Stimulated activated CD8-positive, alpha-beta memory T cell treated with anti-CD3 and anti-CD28 coated beads, Interleukin-12 subunit alpha, Interleukin-12 subunit beta, amount 100 ng/mL, for 1 hour (primary cell): Measurements from ENCODE around the gene MAP4K4.
"Not testable (repeated sequence)": the region's sequence is repeated elsewhere in the genome, so short reads cannot be mapped to it uniquely, and the experiment has no call there.

ENCODE experiments used
- DNase-seq: peaks from one replicate; pipeline ENCODE4 v3.0.0-alpha.2; 2020; ENCODE audit warnings: low read depth

MAP4K4 gene

GRCh38 chr2:101744832-101745231, 47.3 kb downstream of the MAP4K4 start:
- DNase-seq: no peak

- DNase-seq: no peak
Observed at GRCh38 chr2:101745711-101746694, 48.5 kb downstream of the MAP4K4 start.

GRCh38 chr2:101748000-101748399, 50.5 kb downstream of the MAP4K4 start:
- no peak for DNase-seq

GRCh38 chr2:101748462-101748861, 51.0 kb downstream of the MAP4K4 start:
- DNase-seq: not testable (repeated sequence)

- DNase-seq: no peak
Observed at GRCh38 chr2:101750688-101751087, 53.2 kb downstream of the MAP4K4 start.

- DNase-seq: no peak
Observed at GRCh38 chr2:101751276-101751815, 53.8 kb downstream of the MAP4K4 start.

- no peak for DNase-seq
Observed at GRCh38 chr2:101751875-101752619, 54.5 kb downstream of the MAP4K4 start.

GRCh38 chr2:101752716-101753616, 55.5 kb downstream of the MAP4K4 start:
- no peak for DNase-seq

GRCh38 chr2:101753720-101754490, 56.4 kb downstream of the MAP4K4 start:
- DNase-seq: no peak

- no peak for DNase-seq
Observed at GRCh38 chr2:101754618-101755017, 57.1 kb downstream of the MAP4K4 start.

- DNase-seq: no peak
Observed at GRCh38 chr2:101756266-101756665, 58.8 kb downstream of the MAP4K4 start.

GRCh38 chr2:101758001-101758400, 60.5 kb downstream of the MAP4K4 start:
- DNase-seq: no peak

- no peak for DNase-seq
Observed at GRCh38 chr2:101759162-101759561, 61.7 kb downstream of the MAP4K4 start.

- no peak for DNase-seq
Observed at GRCh38 chr2:101762451-101763171, 65.1 kb downstream of the MAP4K4 start.

GRCh38 chr2:101763496-101764333, 66.2 kb downstream of the MAP4K4 start:
- no peak for DNase-seq

- no peak for DNase-seq
Observed at GRCh38 chr2:101766337-101766736, 68.8 kb downstream of the MAP4K4 start.

- no peak for DNase-seq
Observed at GRCh38 chr2:101766871-101767739, 69.6 kb downstream of the MAP4K4 start.

GRCh38 chr2:101768556-101769220, 71.2 kb downstream of the MAP4K4 start:
- DNase-seq: no peak
